K562 (cell line): ENCODE results near the gene SUPT5H.

ENCODE experiments used
- CAMTA2 ChIP-seq: fragments of 250-450 bp; sonication (Bioruptor Pico); conservative IDR thresholded peaks from 2 replicates; pipeline ENCODE4 v1.5.1; 2022
- CBFB ChIP-seq: sonication (generic); formaldehyde crosslinking; IDR thresholded peaks from 2 replicates; pipeline ENCODE4 v1.4.0; 2020; ENCODE audit warnings: mild to moderate bottlenecking, missing genetic modification reagents
- CBX1 ChIP-seq: sonication (generic); IDR thresholded peaks from 2 replicates; pipeline ENCODE4 v1.6.1; 2016; ENCODE audit warnings: antibody characterized with exemption, low read depth, mild to moderate bottlenecking
- CTCF ChIP-seq, 3 experiments: IDR thresholded peaks in 2 of 3; conservative IDR thresholded peaks in 1 of 3; 2 replicates each; pipeline ENCODE4 v1.5.1; 2011 to 2012; ENCODE audit warnings: low read length in 3 of 3, mild to moderate bottlenecking in 3 of 3, control low read depth in 2 of 3, improper control_type of control experiment in 1 of 3, inconsistent platforms in 1 of 3, low read depth in 1 of 3, mixed read lengths in 1 of 3, moderate library complexity in 1 of 3; ENCODE audit not compliant: insufficient read depth in 2 of 3
- DIDO1 ChIP-seq: fragments of 450-650 bp; IDR thresholded peaks from 2 replicates; pipeline ENCODE4 v1.6.1; 2016; ENCODE audit warnings: low read depth, missing biosample characterization, missing genetic modification characterization
- EP300 ChIP-seq: IDR thresholded peaks from 2 replicates; pipeline ENCODE4 v1.6.1; 2012; ENCODE audit warnings: low read length, improper control_type of control experiment
- SIN3A ChIP-seq, 2 experiments: fragments of 150-350 bp in 1 of 2; IDR thresholded peaks; 2 replicates each; pipeline ENCODE4 v1.6.1; 2011 to 2016; ENCODE audit warnings: borderline replicate concordance in 2 of 2, low read depth in 2 of 2, low read length in 2 of 2, mild to moderate bottlenecking in 2 of 2, moderate library complexity in 2 of 2; ENCODE audit not compliant: control insufficient read depth in 1 of 2
- YBX1 ChIP-seq: fragments of 450-650 bp; IDR thresholded peaks from 2 replicates; pipeline ENCODE4 v1.7.1; 2016; ENCODE audit warnings: mild to moderate bottlenecking
- ZBTB7A ChIP-seq: IDR thresholded peaks from 2 replicates; pipeline ENCODE4 v1.6.1; 2011; ENCODE audit warnings: low read depth, mild to moderate bottlenecking, low read length, moderate library complexity, borderline replicate concordance; ENCODE audit not compliant: control insufficient read depth
- ZFX ChIP-seq: sonication (generic); formaldehyde crosslinking; IDR thresholded peaks from 2 replicates; pipeline ENCODE4 v1.8.0; 2022; ENCODE audit warnings: mild to moderate bottlenecking, missing genetic modification reagents, moderate library complexity
- ZNF24 ChIP-seq: fragments of 450-650 bp; IDR thresholded peaks from 2 replicates; pipeline ENCODE4 v1.6.1; 2016

GRCh38 chr19:39463403-39463802 lies 18.0 kb downstream of the SUPT5H start:
- no peak for TF ChIP-seq EP300
- TF ChIP-seq ZNF24 = no peak
- no peak for TF ChIP-seq ZFX (CRISPR knock-in tag)
- TF ChIP-seq CBX1 = no peak
- TF ChIP-seq DIDO1 (tag) = no peak
- no peak for TF ChIP-seq CAMTA2
- no peak for TF ChIP-seq ZBTB7A
- TF ChIP-seq SIN3A (IDR thresholded peaks at IDR 0.05; ENCODE audit: borderline replicate concordance in 2 of 2, control insufficient read depth in 1 of 2, low read depth in 2 of 2, low read length in 2 of 2) = no peak
- no peak for TF ChIP-seq CBFB (CRISPR knock-in tag)
- no peak for TF ChIP-seq CTCF (IDR thresholded peaks at IDR 0.05 in 2 of 3, conservative IDR thresholded peaks at IDR 0.05 in 1 of 3; ENCODE audit: insufficient read depth in 2 of 3, low read depth in 1 of 3, low read length in 3 of 3)
- no peak for TF ChIP-seq YBX1
